ENCODE measurements around the gene CARMIL1. TPM values are rescaled to one million over a fixed set of nuclear protein-coding genes. Genes with fewer than 3 reads are reported as not detected.

Gene CARMIL1
- total RNA-seq, 2 experiments from 2014 or later = 3.6 to 4.1 TPM

GRCh38 chr6:25524542-25524941 lies 245.4 kb downstream of the CARMIL1 start:
- DNase-seq (no peak), ATAC-seq (no peak)
- no peak overlapping the region for H3K4me3 Mint-ChIP-seq
- no peaks in the 10 kb centered on the region for H3K9me3 Mint-ChIP-seq
- no peaks in the 10 kb centered on the region for H3K27me3 Mint-ChIP-seq
- peaks cover 2% of the 10 kb centered on the region for H3K36me3 Mint-ChIP-seq (ENCODE audit: low read depth)
- H3K27ac Mint-ChIP-seq = no peak overlapping the region
- CTCF ChIA-PET = interaction anchor here (1.6 to 3.1 kb wide), 3 partner anchors 8 to 259 kb away, joined by 3 to 12 read pairs (median 7); no protein-coding TSS in a partner anchor
- intact Hi-C loops (cut with micrococcal nuclease) = no loop called here
- TF ChIP-seq, protein P1, sequence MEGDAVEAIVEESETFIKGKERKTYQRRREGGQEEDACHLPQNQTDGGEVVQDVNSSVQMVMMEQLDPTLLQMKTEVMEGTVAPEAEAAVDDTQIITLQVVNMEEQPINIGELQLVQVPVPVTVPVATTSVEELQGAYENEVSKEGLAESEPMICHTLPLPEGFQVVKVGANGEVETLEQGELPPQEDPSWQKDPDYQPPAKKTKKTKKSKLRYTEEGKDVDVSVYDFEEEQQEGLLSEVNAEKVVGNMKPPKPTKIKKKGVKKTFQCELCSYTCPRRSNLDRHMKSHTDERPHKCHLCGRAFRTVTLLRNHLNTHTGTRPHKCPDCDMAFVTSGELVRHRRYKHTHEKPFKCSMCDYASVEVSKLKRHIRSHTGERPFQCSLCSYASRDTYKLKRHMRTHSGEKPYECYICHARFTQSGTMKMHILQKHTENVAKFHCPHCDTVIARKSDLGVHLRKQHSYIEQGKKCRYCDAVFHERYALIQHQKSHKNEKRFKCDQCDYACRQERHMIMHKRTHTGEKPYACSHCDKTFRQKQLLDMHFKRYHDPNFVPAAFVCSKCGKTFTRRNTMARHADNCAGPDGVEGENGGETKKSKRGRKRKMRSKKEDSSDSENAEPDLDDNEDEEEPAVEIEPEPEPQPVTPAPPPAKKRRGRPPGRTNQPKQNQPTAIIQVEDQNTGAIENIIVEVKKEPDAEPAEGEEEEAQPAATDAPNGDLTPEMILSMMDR (IDR thresholded peaks at IDR 0.05) = no peak
- POLR2A ChIA-PET = interaction anchor here (0.6 kb wide), 1 partner anchor 155 kb away, joined by 4 read pairs; no protein-coding TSS in a partner anchor
- no peaks in the 10 kb centered on the region for H3K4me1 Mint-ChIP-seq (ENCODE audit: low read depth)

DNA sequence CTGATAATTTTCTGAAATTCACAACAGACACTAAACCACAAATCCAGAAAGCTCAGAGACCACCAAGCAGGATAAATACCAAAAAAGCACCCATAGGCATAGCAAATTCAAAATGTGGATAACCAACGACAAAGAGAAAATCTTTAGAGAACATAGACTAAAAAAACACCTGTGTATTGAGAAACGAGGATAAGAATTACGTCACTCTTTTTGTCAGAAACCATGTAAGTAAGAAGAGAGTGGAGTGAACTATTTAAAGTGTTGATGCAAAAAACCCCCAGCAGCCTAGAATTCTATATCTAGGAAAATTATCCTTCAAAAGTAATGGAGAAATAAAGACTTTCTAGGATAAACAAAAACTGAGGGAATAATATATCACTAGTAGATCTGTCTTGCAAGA lies 245.9 kb downstream of the CARMIL1 start:
- ChIA-PET POLR2A (no interaction called here), CTCF (interaction anchor here (1.7 kb wide), 1 partner anchor 259 kb away, joined by 7 read pairs; no protein-coding TSS in a partner anchor)
- peaks cover 2% of the 10 kb centered on the region for H3K36me3 Mint-ChIP-seq (ENCODE audit: low read depth)
- ATAC-seq = no peak
- H3K9me3 Mint-ChIP-seq = no peaks in the 10 kb centered on the region
- no peaks in the 10 kb centered on the region for H3K27me3 Mint-ChIP-seq
- H3K4me1 Mint-ChIP-seq (ENCODE audit: low read depth) = no peaks in the 10 kb centered on the region
- DNase-seq = no peak
- intact Hi-C loops (cut with micrococcal nuclease) = no loop called here
- no peak overlapping the region for H3K4me3 Mint-ChIP-seq
- TF ChIP-seq, protein P1 (IDR thresholded peaks at IDR 0.05) = no peak
- no peak overlapping the region for H3K27ac Mint-ChIP-seq

DNA sequence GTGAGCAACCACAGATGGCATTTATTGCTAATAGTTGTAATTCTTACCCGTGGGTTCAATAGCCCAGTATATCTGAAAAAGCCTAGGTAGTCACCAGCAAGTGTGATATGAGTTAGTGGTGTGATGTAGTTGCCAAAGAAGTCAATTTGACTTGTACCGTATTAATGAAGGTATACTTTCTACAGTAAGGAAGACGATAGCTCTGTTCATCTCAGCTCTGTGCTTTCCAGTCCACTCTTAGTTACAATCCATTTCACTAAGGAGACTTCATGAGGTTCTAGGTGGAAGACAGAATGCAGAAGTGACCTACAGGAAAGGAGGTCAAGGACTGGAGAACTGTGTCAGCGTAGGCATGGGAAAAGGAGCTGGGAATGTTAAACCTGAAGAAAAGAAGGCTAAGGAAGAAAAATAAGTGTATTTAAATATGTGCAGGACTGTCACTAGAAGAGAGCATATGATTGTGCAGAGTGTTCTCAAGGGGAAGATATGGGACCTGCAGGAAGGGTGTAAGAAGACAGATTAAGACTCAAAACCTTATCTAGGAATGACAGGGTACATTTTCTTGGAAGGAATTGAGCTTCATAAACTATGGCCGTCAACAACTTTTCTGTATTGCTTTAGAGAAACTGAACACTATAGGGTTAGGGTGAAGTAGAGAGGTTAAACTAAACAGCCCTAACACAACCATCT lies 255.9 kb downstream of the CARMIL1 start:
- H3K27me3 Mint-ChIP-seq = no peaks in the 10 kb centered on the region
- ChIA-PET CTCF (interaction anchor here (1.3 to 2.0 kb wide), 5 partner anchors 15 to 312 kb away, joined by 3 to 9 read pairs (median 4); no protein-coding TSS in a partner anchor), POLR2A (interaction anchor here (0.8 to 1.2 kb wide), 2 partner anchors 13 to 256 kb away, joined by 3 read pairs; partner anchors contain the start of gene CARMIL1)
- H3K9me3 Mint-ChIP-seq = no peaks in the 10 kb centered on the region
- H3K36me3 Mint-ChIP-seq (ENCODE audit: low read depth) = peaks cover 7% of the 10 kb centered on the region
- H3K27ac Mint-ChIP-seq = no peak overlapping the region
- H3K4me3 Mint-ChIP-seq = no peak overlapping the region
- H3K4me1 Mint-ChIP-seq (ENCODE audit: low read depth) = no peaks in the 10 kb centered on the region
- intact Hi-C loops (cut with micrococcal nuclease) = no loop called here
- no peak for DNase-seq
- ATAC-seq = no peak
- TF ChIP-seq, protein P1 (IDR thresholded peaks at IDR 0.05) = no peak

GRCh38 chr6:25535632-25536225 lies 256.6 kb downstream of the CARMIL1 start:
- DNase-seq (no peak), ATAC-seq (no peak)
- no peak overlapping the region for H3K4me3 Mint-ChIP-seq
- POLR2A ChIA-PET = no interaction called here
- no peaks in the 10 kb centered on the region for H3K4me1 Mint-ChIP-seq (ENCODE audit: low read depth)
- CTCF ChIA-PET = interaction anchor here (1.3 to 2.0 kb wide), 4 partner anchors 14 to 312 kb away, joined by 3 to 9 read pairs (median 4); no protein-coding TSS in a partner anchor
- TF ChIP-seq, protein P1 (IDR thresholded peaks at IDR 0.05) = no peak
- H3K36me3 Mint-ChIP-seq (ENCODE audit: low read depth) = peaks cover 9% of the 10 kb centered on the region
- no peaks in the 10 kb centered on the region for H3K9me3 Mint-ChIP-seq
- intact Hi-C loops (cut with micrococcal nuclease) = no loop called here
- H3K27me3 Mint-ChIP-seq = no peaks in the 10 kb centered on the region
- no peak overlapping the region for H3K27ac Mint-ChIP-seq

DNA sequence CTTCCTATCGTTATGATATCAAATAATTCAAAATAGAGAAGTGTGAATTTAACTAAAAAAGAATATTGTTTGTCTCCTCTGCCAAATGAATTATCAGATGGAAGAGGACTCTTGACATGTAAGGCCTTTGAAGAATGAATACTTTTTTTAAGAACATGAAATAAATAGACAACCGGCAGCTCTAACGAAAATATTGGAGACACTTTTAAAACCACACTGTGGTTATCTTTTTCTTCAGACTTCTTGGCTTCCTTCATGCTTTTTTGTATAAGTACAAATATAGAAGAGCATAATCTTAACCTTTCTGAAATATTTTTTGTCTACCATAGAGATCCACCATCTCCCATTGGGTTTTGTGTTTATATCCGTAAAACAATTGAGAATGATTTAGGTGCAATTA lies 257.6 kb downstream of the CARMIL1 start:
- Mint-ChIP-seq H3K36me3 (ENCODE audit: low read depth) (peaks cover 9% of the 10 kb centered on the region), H3K27ac (no peak overlapping the region), H3K9me3 (no peaks in the 10 kb centered on the region), H3K27me3 (no peaks in the 10 kb centered on the region), H3K4me3 (no peak overlapping the region), H3K4me1 (ENCODE audit: low read depth) (no peaks in the 10 kb centered on the region)
- ChIA-PET CTCF (interaction anchor here (1.3 to 1.9 kb wide), 2 partner anchors 13 to 313 kb away, joined by 3 to 5 read pairs; no protein-coding TSS in a partner anchor), POLR2A (no interaction called here)
- intact Hi-C loops (cut with micrococcal nuclease) = no loop called here
- DNase-seq (no peak), ATAC-seq (no peak)
- TF ChIP-seq, protein P1 (IDR thresholded peaks at IDR 0.05) = no peak

Measured in activated CD8-positive, alpha-beta T cell treated with anti-CD3 and anti-CD28 coated beads for 36 hours (primary cell).